Measurements from ENCODE around the gene PPP1R13B.

Gene PPP1R13B

GRCh38 chr14:103772078-103772712 is 75.2 kb downstream of the PPP1R13B start:
- no peak for DNase-seq

DNA sequence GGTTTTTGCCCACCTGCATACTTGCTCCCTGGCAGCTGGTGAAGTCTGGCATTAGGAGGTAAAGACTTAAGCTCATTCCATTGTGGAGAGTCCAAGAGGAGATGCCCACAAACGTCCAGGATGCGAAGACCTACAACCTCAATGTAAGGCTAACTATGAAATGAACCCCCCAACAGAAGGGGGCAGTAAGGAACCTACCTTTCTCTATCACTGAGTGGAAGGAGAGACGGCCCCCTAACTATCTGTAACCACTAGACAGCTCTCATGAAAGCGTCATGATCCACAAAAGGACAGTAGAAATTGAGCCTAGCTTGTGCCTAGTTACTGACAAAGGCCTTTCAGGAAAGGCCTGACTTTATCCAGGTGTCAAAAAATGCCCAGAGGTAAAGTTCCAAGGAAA is 76.5 kb downstream of the PPP1R13B start:
- no peak for DNase-seq

- DNase-seq, result no peak
Observed at GRCh38 chr14:103770500-103770899, 76.9 kb downstream of the PPP1R13B start.

GRCh38 chr14:103767336-103767894 is 80.0 kb downstream of the PPP1R13B start:
- no peak for DNase-seq

DNA sequence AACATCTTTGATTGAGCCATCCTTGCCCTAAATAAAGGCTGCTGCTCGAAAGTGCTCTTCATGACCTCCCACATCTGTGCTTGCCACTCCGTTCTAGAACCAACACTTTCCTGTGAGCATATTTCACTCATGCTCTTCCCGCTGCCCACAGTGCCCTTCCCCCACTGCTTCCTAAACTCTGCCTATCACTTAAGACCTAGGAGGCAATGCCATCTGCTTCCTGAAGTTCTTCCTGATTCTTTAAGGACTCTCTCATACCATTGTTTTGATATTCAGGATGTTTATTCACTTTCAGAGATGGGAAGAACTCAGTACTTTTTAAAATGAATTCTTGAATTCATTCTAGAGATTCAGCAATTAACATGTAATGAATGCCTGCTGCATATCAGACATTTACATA is 81.8 kb downstream of the PPP1R13B start:
- DNase-seq, result no peak

- no peak for DNase-seq
Observed at GRCh38 chr14:103763730-103764488, 83.5 kb downstream of the PPP1R13B start.

GRCh38 chr14:103762541-103762940 is 84.8 kb downstream of the PPP1R13B start:
- DNase-seq, result no peak

GRCh38 chr14:103762036-103762435 is 85.3 kb downstream of the PPP1R13B start:
- no peak for DNase-seq

DNA sequence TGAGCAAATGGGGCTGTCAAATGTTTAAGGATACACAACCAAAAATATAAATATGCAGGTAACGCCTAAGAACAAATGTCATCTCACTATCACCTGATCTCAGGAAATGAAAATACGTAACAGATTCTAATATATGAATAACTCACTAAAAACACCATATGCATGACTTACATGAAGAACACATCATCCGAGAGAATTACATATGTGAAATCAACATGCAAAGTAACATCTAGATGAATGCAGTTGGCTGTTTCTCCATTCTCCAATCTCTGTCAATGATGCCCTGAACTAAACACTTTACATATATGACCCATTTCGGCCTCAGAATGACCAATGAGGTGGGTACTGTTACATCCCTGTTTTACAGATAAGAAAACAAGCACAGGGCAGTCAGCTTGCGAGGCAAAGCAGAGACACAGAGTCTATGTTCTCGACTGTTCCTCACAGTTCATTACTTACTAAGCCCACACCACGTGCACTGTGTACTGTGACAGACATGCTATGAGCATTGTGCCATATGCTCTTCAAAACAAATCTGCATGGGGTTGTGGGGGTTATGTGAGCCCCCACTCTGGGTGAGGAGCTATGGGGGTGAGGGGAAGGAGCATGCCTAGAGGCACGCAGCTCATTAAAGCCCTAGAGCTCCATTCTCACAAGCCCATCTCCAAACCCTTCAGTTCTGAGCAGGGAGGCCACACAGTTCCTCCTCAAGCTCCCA is 89.2 kb downstream of the PPP1R13B start:
- DNase-seq, result no peak

DNA sequence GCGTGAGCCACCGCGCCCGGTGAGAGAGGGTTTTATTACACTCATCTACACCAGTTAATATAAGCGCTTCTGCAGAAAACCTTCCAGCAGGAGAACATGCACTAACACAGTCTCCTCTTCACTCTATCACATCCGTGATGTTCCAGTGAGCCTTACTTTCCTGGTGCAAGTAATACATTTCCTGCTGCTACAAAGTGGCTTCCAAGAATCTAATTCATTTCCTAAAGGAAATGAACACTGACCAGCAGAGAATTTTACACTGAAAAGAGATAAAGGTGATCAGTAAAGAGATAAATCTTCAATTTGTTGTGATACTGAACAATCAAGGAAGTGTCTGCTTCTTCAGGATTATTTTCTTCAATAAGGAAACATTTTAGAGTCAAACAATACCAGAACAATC is 92.3 kb downstream of the PPP1R13B start:
- no peak for DNase-seq

GRCh38 chr14:103753774-103754173 is 93.6 kb downstream of the PPP1R13B start:
- DNase-seq, result no peak

DNA sequence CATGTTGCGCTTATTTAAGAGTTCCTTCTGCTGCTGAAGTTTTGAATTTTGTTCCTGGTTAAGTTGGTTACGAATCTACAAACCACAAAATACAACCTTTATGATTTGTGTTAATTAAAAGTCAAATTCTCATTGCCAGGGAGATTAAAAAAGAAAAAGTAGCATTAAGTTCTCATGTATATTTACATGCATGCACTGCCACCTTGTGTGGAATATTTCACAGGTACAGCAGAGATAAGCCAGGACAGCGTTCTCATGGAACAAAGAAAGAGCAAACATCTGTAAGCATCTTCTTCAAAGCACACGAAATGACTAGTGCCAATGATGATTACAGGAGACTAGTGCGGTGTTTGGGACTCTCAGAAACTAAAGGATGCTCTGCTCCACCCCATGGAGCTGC is 97.5 kb downstream of the PPP1R13B start:
- no peak for DNase-seq

DNA sequence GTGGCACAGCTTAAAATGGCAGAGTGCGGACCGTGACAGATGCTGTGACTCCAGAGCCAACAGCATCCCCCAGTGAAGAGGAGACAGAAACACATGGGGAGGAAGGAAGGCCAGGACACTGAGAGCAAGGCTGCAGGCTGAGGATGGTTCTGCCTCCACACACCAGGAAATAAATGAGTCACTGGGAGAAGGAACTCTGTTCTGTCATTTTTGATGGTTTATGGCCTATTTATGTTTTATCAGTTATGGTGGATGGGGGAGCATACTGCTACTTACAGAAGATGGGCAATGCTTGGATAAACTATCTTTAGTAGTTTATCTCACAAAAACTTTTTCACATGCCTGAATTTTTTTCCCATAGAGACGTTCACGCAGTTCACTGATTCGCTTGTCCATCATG is 97.9 kb downstream of the PPP1R13B start:
- DNase-seq, result no peak

- DNase-seq, result peak in 2 of 5 donors; percentile 29 to 51
Observed at GRCh38 chr14:103748534-103748857, 98.9 kb downstream of the PPP1R13B start.

- DNase-seq, result no peak
Observed at GRCh38 chr14:103746701-103747100, 100.7 kb downstream of the PPP1R13B start.

DNA sequence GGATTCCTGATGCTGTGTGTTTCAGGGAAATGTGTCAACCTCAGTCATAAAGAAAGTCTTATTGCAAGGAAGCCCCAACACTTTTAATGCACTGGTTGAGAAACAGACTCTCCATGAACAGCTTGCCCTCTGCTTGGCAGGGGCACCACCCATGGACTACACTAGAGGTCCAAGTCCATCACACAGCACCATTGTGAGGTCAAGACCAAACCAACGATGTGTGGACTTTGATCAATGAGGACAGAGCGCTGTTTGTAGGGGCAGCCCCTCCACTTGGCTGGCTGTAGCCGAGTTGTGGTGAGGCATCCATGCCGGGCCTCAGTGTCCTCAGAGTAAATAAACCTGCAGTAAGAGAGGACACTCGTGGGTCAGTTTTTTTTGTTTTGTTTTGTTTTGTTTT is 102.0 kb downstream of the PPP1R13B start:
- DNase-seq, result no peak

GRCh38 chr14:103744621-103745395 is 102.6 kb downstream of the PPP1R13B start:
- DNase-seq, result no peak

- no peak for DNase-seq
Observed at GRCh38 chr14:103743691-103744090, 103.7 kb downstream of the PPP1R13B start.

- no peak for DNase-seq
Observed at GRCh38 chr14:103742499-103743255, 104.7 kb downstream of the PPP1R13B start.

GRCh38 chr14:103741876-103742275 is 105.5 kb downstream of the PPP1R13B start:
- no peak for DNase-seq

DNA sequence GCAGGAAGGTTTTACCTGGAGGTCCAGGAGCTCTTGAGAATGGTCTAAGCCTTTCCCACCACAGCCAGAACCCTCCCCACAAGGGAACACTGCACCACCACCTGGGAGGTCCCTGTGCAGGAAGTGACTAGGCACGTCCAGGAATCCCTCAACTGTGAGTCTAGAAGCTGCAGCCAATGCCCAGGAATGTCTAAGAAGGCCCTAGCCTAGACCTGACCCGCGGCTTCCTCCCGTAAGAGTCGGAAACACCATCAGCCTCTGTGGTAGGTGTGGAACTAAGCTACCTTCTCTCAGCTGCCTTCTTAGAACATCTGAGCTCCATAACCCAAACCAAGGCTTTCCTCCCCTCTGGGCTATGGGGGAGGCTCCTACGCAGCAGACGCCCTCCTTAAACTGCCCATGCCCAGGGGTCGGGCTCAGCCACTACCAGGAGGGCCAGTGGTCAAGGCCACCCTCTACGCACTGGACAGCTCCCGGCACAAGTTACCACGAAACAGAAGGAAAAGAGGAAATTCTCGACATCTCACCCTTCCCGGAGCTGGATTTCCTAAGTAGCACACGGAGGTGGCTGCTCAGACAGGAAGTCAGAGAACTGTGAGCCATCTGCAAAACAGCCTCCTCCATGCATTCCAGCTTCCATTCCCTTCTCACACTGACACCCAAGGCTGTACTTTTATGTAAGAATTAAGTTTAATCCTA is 106.2 kb downstream of the PPP1R13B start:
- DNase-seq, result no peak
